GM19324 (cell line): ENCODE results near the gene NUDT5.
A peak's percentile ranks its signal among the peaks of the same experiment; 100 is the strongest.
"Not testable (repeated sequence)": the region's sequence is repeated elsewhere in the genome, so short reads cannot be mapped to it uniquely, and the experiment has no call there.

Source experiments
- ATAC-seq: cut with Tn5 transposase; IDR thresholded peaks from one replicate; pipeline ENCODE4 v1.9.1; 2021; ENCODE audit warnings: mild to moderate bottlenecking, moderate library complexity; ENCODE audit not compliant: unreplicated experiment, low FRiP score

NUDT5 gene

GRCh38 chr10:12195603-12196506 lies at the start of gene NUDT5, which contains the start of gene CDC123:
Gene NUDT5 (minus strand): TSS chr10:12195891. CDS start chr10:12186291, 9,600 bp downstream.
Gene CDC123 (plus strand): TSS chr10:12196188. CDS start chr10:12196246, 58 bp downstream.
- ATAC-seq = peak; percentile 93

GRCh38 chr10:12243864-12244620 lies 48.4 kb upstream of the NUDT5 start:
- ATAC-seq = no peak

- ATAC-seq = no peak
Observed at GRCh38 chr10:12241810-12242529, 46.3 kb upstream of the NUDT5 start.

- ATAC-seq = no peak
Observed at GRCh38 chr10:12238821-12239220, 43.1 kb upstream of the NUDT5 start.

GRCh38 chr10:12237265-12238220 lies 41.9 kb upstream of the NUDT5 start:
- ATAC-seq = no peak

GRCh38 chr10:12235796-12236195 lies 40.1 kb upstream of the NUDT5 start:
- no peak for ATAC-seq

- no peak for ATAC-seq
Observed at GRCh38 chr10:12235116-12235694, 39.5 kb upstream of the NUDT5 start.

GRCh38 chr10:12234687-12235086 lies 39.0 kb upstream of the NUDT5 start:
- not testable (repeated sequence) for ATAC-seq

GRCh38 chr10:12228851-12229250 lies 33.2 kb upstream of the NUDT5 start:
- no peak for ATAC-seq

- not testable (repeated sequence) for ATAC-seq
Observed at GRCh38 chr10:12226438-12226837, 30.7 kb upstream of the NUDT5 start.

- ATAC-seq = no peak
Observed at GRCh38 chr10:12225444-12225843, 29.8 kb upstream of the NUDT5 start.

GRCh38 chr10:12221323-12222298 lies 25.9 kb upstream of the NUDT5 start:
- no peak for ATAC-seq

- no peak for ATAC-seq
Observed at GRCh38 chr10:12218991-12219390, 23.3 kb upstream of the NUDT5 start.

GRCh38 chr10:12214763-12215218 lies 19.1 kb upstream of the NUDT5 start:
- ATAC-seq = no peak

GRCh38 chr10:12214093-12214492 lies 18.4 kb upstream of the NUDT5 start:
- ATAC-seq = no peak

GRCh38 chr10:12213621-12214020 lies 17.9 kb upstream of the NUDT5 start:
- no peak for ATAC-seq

GRCh38 chr10:12212454-12212853 lies 16.8 kb upstream of the NUDT5 start:
- no peak for ATAC-seq

GRCh38 chr10:12208460-12208859 lies 12.8 kb upstream of the NUDT5 start:
- ATAC-seq = no peak
